A549 (cell line): ENCODE results near the gene CYB5D1. TPM values are rescaled to one million over a fixed set of nuclear protein-coding genes. Genes with fewer than 3 reads are reported as not detected.

Experiments used
- ATAC-seq, 2 experiments: fragments of 200-7000 bp in 1 of 2; fragments of >200 bp in 1 of 2; cut with Nextera tagmentation in 1 of 2; cut with Tn5 transposase in 1 of 2; 3 replicates each; pipeline versions ENCODE4 v1.8.0 to v1.9.1; 2018 to 2020; ENCODE audit warnings: mild to moderate bottlenecking in 1 of 2, moderate library complexity in 1 of 2
- CTCF ChIA-PET: fragments of 300-600 bp; sonication (Branson Sonifier 250); formaldehyde crosslinking; extraction: SDS; loops from one replicate; lab custom pipeline; 2021; ENCODE audit warnings: antibody characterized with exemption, inconsistent platforms; lab: Yijun Ruan, JAX
- POLR2A ChIA-PET: fragments of 350-600 bp; formaldehyde crosslinking; extraction: SDS; loops from one replicate; lab custom pipeline; 2021; ENCODE audit warnings: antibody characterized with exemption, inconsistent platforms; lab: Yijun Ruan, JAX
- DNase-seq, 2 experiments: peaks; one replicate each; pipeline versions ENCODE4 v3.0.0 to v3.0.0-alpha.2; 2011 to 2016; ENCODE audit warnings: low read depth in 1 of 2, low spot score in 1 of 2
- FAIRE-seq: peaks from 2 replicates; lab custom pipeline; 2011; peaks lifted over from hg19 to GRCh38; lab: Jason Lieb, UNC
- H3K27ac ChIP-seq, 2 experiments: fragments of >200 bp; sonication (Bioruptor Twin); formaldehyde crosslinking; 3 replicates each; pipeline ENCODE4 v1.5.1; 2016 to 2017
- H3K4me1 ChIP-seq: fragments of >200 bp; sonication (Bioruptor Twin); formaldehyde crosslinking; 3 replicates; pipeline ENCODE4 v1.6.1; 2016
- H3K4me2 ChIP-seq: fragments of >200 bp; sonication (Bioruptor Twin); formaldehyde crosslinking; 3 replicates; pipeline ENCODE4 v1.6.1; 2016
- H3K4me3 ChIP-seq: fragments of >200 bp; sonication (Bioruptor Twin); formaldehyde crosslinking; 3 replicates; pipeline ENCODE4 v1.5.1; 2016
- H3K9me3 ChIP-seq: fragments of >200 bp; sonication (Bioruptor Twin); formaldehyde crosslinking; 3 replicates; pipeline ENCODE4 v1.6.1; 2016
- BCL3 ChIP-seq: fragments of >200 bp; sonication (Bioruptor Twin); formaldehyde crosslinking; IDR thresholded peaks from 3 replicates; pipeline ENCODE4 v1.6.1; 2016
- CHD2 ChIP-seq: fragments of 150-350 bp; IDR thresholded peaks from 2 replicates; pipeline ENCODE4 v1.6.1; 2014; ENCODE audit warnings: low read length; ENCODE audit not compliant: partially characterized antibody
- CTCF ChIP-seq: fragments of >200 bp; sonication (Bioruptor Twin); formaldehyde crosslinking; IDR thresholded peaks from 3 replicates; pipeline ENCODE4 v1.5.1; 2016
- E2F6 ChIP-seq: IDR thresholded peaks from 2 replicates; pipeline ENCODE4 v1.6.1; 2012; ENCODE audit warnings: low read depth, borderline replicate concordance
- EHMT2 ChIP-seq: fragments of 200-600 bp; sonication (generic); IDR thresholded peaks from 2 replicates; pipeline ENCODE4 v1.6.1; 2016; ENCODE audit warnings: antibody characterized with exemption, low read depth, mild to moderate bottlenecking, moderate library complexity
- ELK1 ChIP-seq: fragments of 150-350 bp; IDR thresholded peaks from 2 replicates; pipeline ENCODE4 v1.6.1; 2014; ENCODE audit warnings: low read depth, mild to moderate bottlenecking, low read length
- FOSB ChIP-seq: fragments of 250-450 bp; sonication (Bioruptor Pico); IDR thresholded peaks from 2 replicates; pipeline ENCODE4 v1.5.0; 2020; ENCODE audit warnings: mild to moderate bottlenecking, moderate library complexity
- HMGXB4 ChIP-seq: fragments of 250-450 bp; sonication (Bioruptor Pico); IDR thresholded peaks from 2 replicates; pipeline ENCODE4 v1.5.0; 2021; ENCODE audit warnings: mild to moderate bottlenecking, moderate library complexity, borderline replicate concordance
- JUNB ChIP-seq: fragments of >200 bp; sonication (Bioruptor Twin); formaldehyde crosslinking; IDR thresholded peaks from 2 replicates; pipeline ENCODE4 v1.6.1; 2016
- MAX ChIP-seq: IDR thresholded peaks from 2 replicates; pipeline ENCODE4 v1.6.1; 2012
- NFE2L2 ChIP-seq: fragments of 150-350 bp; conservative IDR thresholded peaks from 2 replicates; pipeline ENCODE4 v1.6.1; 2014; ENCODE audit warnings: low read length
- NPAS2 ChIP-seq: fragments of 250-450 bp; sonication (Bioruptor Pico); IDR thresholded peaks from 2 replicates; pipeline ENCODE4 v1.8.0; 2022; ENCODE audit warnings: mild to moderate bottlenecking, moderate library complexity, borderline replicate concordance
- REST ChIP-seq: fragments of 200-600 bp; sonication (generic); IDR thresholded peaks from 2 replicates; pipeline ENCODE4 v1.6.1; 2016; ENCODE audit warnings: antibody characterized with exemption, mild to moderate bottlenecking, moderate library complexity
- RNF2 ChIP-seq: fragments of 200-600 bp; sonication (generic); IDR thresholded peaks from 2 replicates; pipeline ENCODE4 v1.6.1; 2016; ENCODE audit warnings: low read depth, mild to moderate bottlenecking, antibody characterized with exemption, moderate library complexity, borderline replicate concordance
- SMC3 ChIP-seq: fragments of >200 bp; sonication (Bioruptor Twin); formaldehyde crosslinking; IDR thresholded peaks from 3 replicates; pipeline ENCODE4 v1.6.1; 2018; ENCODE audit warnings: inconsistent platforms
- TFCP2L1 ChIP-seq: fragments of 250-450 bp; sonication (Bioruptor Pico); IDR thresholded peaks from 2 replicates; pipeline ENCODE4 v1.5.0; 2021; ENCODE audit warnings: mild to moderate bottlenecking
- TP53 ChIP-seq: fragments of 250-450 bp; sonication (Bioruptor Pico); IDR thresholded peaks from 2 replicates; pipeline ENCODE4 v1.5.0; 2021; ENCODE audit warnings: mild to moderate bottlenecking, moderate library complexity
- WGBS: methylation state at CpG from one replicate; pipeline ENCODE4 v1.1.6; 2017; ENCODE audit errors: missing lambda C conversion rate; 5-methylcytosine and 5-hydroxymethylcytosine counted together
- polyA plus RNA-seq, 4 experiments: library from polyadenylated mRNA; depleted of rRNA in 3 of 4; stranded (reverse); fragments of >200 nt; fragmentation: RNase III in 1 of 4; extraction: RNeasy Plus Mini Kit Qiagen cat#74134 plus additional on column Dnase treatment in 1 of 4; gene quantifications; 2 replicates in 3 of 4; 3 replicates in 1 of 4; pipeline ENCODE4 v1.2.3, GENCODE V29; 2011 to 2017

CYB5D1 gene
- polyA plus RNA-seq, 2 of the 4 experiments (the other 2 are of a cell fraction): 20.4 to 28.2 TPM

- Histone ChIP-seq H3K4me2 (no peak overlapping the region), H3K4me3 (no peak overlapping the region), H3K9me3 (no peaks in the 10 kb centered on the region), H3K27ac (no peak overlapping the region), H3K4me1 (peaks cover 23% of the 10 kb centered on the region)
- ATAC-seq: no peak
- no peak for DNase-seq
- TF ChIP-seq RNF2 (no peak), BCL3 (no peak), CTCF (no peak), TFCP2L1 (CRISPR knock-in tag) (no peak), ELK1 (no peak), CHD2 (no peak), JUNB (no peak), NPAS2 (CRISPR knock-in tag) (no peak), HMGXB4 (CRISPR knock-in tag) (no peak), EHMT2 (no peak), E2F6 (no peak), REST (no peak), TP53 (CRISPR knock-in tag) (no peak), NFE2L2 (no peak), FOSB (no peak), SMC3 (no peak), MAX (no peak)
- FAIRE-seq: no peak
- ChIA-PET CTCF (interaction anchor here (0.7 to 25.1 kb wide), 3 partner anchors 24 to 163 kb away, joined by 4 to 677 read pairs (median 12); partner anchors contain the start of gene KDM6B), POLR2A (no interaction called here)
- WGBS: 90% methylated on average over 21 of the region's 21 CpGs
Measured at GRCh38 chr17:7853691-7854038, 4.1 kb upstream of the CYB5D1 start.
